KMS-11 (cell line): ENCODE results near the gene SMCP.

Source experiments
- H2AFZ ChIP-seq: fragments of 200-600 bp; sonication (generic); 2 replicates; pipeline ENCODE4 v1.6.1; 2016; ENCODE audit warnings: antibody characterized with exemption, mixed run types, low read depth
- H3K27ac ChIP-seq: fragments of 200-600 bp; sonication (generic); 2 replicates; pipeline ENCODE4 v1.6.1; 2016; ENCODE audit warnings: mild to moderate bottlenecking, mixed run types
- H3K27me3 ChIP-seq: fragments of 200-600 bp; sonication (generic); 2 replicates; pipeline ENCODE4 v1.6.1; 2017; ENCODE audit warnings: mild to moderate bottlenecking, low read depth, mixed run types, moderate library complexity; ENCODE audit not compliant: insufficient read depth
- H3K36me3 ChIP-seq: fragments of 200-600 bp; sonication (generic); 2 replicates; pipeline ENCODE4 v1.6.1; 2017; ENCODE audit warnings: mild to moderate bottlenecking, mixed run types; ENCODE audit not compliant: insufficient read depth
- H3K4me1 ChIP-seq: fragments of 200-600 bp; sonication (generic); 2 replicates; pipeline ENCODE4 v1.6.1; 2016; ENCODE audit warnings: mild to moderate bottlenecking, low read depth, mixed run types; ENCODE audit not compliant: poor library complexity, severe bottlenecking
- H3K4me2 ChIP-seq: fragments of 200-600 bp; sonication (generic); 2 replicates; pipeline ENCODE4 v1.7.0; 2016; ENCODE audit warnings: mild to moderate bottlenecking, mixed run types
- H3K4me3 ChIP-seq: fragments of 200-600 bp; sonication (generic); IDR thresholded peaks from 2 replicates; pipeline ENCODE4 v1.6.1; 2017; ENCODE audit warnings: low read depth, low read length, mixed read lengths; ENCODE audit not compliant: insufficient read depth
- H3K79me2 ChIP-seq: fragments of 200-600 bp; sonication (generic); 2 replicates; pipeline ENCODE4 v1.6.1; 2016; ENCODE audit warnings: low read depth, mixed run types; ENCODE audit not compliant: insufficient read depth
- H3K9ac ChIP-seq: fragments of 200-600 bp; sonication (generic); 2 replicates; pipeline ENCODE4 v1.6.1; 2016; ENCODE audit warnings: mild to moderate bottlenecking, mixed run types
- H4K20me1 ChIP-seq: fragments of 200-600 bp; sonication (generic); 2 replicates; pipeline ENCODE4 v1.6.1; 2016; ENCODE audit warnings: mild to moderate bottlenecking, mixed run types; ENCODE audit not compliant: insufficient read depth
- TF ChIP-seq, protein P1 (sequence below): fragments of 200-600 bp; sonication (generic); conservative IDR thresholded peaks from 2 replicates; pipeline ENCODE4 v1.6.1; 2017; ENCODE audit warnings: low read depth, mild to moderate bottlenecking, antibody characterized with exemption, low read length, moderate library complexity, mixed read lengths

The SMCP gene

DNA sequence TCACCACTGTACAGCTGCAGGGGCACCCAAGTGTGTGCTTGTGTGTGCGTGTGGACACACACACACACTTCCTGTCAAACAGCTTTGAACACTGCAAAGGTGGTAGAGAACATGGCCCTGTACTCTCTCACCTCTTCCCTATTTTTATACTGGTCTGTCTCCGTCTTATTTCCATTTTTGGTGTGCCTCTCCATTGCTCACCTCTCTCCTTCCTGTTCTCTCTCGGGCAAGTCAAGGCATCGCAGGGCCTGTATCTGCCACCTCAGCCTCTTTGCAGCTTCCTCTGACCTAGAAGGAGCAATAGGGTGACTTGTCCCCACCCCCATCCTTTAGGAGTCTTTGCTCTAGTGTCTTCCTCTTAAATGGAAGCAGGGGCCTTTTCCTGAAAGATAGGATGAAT, 2.2 kb downstream of the SMCP start:
- TF ChIP-seq, protein P1, sequence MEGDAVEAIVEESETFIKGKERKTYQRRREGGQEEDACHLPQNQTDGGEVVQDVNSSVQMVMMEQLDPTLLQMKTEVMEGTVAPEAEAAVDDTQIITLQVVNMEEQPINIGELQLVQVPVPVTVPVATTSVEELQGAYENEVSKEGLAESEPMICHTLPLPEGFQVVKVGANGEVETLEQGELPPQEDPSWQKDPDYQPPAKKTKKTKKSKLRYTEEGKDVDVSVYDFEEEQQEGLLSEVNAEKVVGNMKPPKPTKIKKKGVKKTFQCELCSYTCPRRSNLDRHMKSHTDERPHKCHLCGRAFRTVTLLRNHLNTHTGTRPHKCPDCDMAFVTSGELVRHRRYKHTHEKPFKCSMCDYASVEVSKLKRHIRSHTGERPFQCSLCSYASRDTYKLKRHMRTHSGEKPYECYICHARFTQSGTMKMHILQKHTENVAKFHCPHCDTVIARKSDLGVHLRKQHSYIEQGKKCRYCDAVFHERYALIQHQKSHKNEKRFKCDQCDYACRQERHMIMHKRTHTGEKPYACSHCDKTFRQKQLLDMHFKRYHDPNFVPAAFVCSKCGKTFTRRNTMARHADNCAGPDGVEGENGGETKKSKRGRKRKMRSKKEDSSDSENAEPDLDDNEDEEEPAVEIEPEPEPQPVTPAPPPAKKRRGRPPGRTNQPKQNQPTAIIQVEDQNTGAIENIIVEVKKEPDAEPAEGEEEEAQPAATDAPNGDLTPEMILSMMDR, result no peak
- Histone ChIP-seq H4K20me1 (no peaks in the 10 kb centered on the region), H3K36me3 (no peaks in the 10 kb centered on the region), H3K27ac (no peak overlapping the region), H3K4me1 (peaks cover 4% of the 10 kb centered on the region), H2AFZ (no peak overlapping the region), H3K79me2 (no peaks in the 10 kb centered on the region), H3K4me3 (no peak overlapping the region), H3K27me3 (no peaks in the 10 kb centered on the region), H3K4me2 (no peak overlapping the region), H3K9ac (no peak overlapping the region)

DNA sequence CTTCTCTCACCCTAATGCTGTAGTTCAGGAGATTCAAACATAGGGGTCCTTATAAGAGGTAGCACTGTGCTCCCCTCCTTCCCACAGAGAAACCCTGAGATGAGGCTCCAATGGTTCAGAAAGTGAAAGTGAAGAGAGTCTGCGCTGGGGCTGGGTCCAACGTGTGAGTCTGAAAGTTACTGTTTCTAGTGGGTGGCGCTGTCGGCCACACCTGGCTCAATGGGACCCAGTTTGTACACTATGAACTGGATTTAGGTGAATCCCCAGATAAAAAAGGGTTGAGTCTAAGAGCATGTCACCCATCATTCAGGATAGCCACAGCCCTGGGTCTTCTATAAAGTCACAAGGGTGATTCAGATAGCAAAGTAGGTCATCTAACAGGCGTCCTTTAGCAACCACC, 2.8 kb downstream of the SMCP start:
- Histone ChIP-seq H3K4me2 (no peak overlapping the region), H3K27ac (no peak overlapping the region), H3K4me1 (peaks cover 4% of the 10 kb centered on the region), H4K20me1 (no peaks in the 10 kb centered on the region), H3K9ac (no peak overlapping the region), H3K36me3 (no peaks in the 10 kb centered on the region), H3K79me2 (no peaks in the 10 kb centered on the region), H3K27me3 (no peaks in the 10 kb centered on the region), H2AFZ (no peak overlapping the region), H3K4me3 (no peak overlapping the region)
- TF ChIP-seq, protein P1, result no peak

DNA sequence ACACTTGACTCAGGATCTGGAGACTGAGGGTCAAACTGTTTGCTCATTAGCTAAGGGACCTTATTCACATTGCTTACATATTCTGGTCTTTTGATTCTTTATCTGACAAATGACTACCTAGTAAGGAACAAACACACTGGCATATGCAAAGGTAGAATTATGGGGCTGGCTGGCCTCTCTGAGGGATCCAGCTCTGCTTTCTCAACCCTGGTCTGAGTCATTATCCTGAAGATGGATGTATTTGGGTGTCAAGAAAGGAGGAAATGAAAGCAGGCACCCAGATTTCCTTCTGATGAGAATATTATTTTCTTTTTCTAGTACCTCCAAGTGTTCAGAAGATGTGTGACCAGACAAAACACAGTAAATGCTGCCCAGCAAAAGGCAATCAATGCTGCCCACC, 6.0 kb downstream of the SMCP start:
- Histone ChIP-seq H3K4me3 (no peak overlapping the region), H2AFZ (no peak overlapping the region), H4K20me1 (no peaks in the 10 kb centered on the region), H3K4me1 (peaks cover 4% of the 10 kb centered on the region), H3K79me2 (no peaks in the 10 kb centered on the region), H3K4me2 (no peak overlapping the region), H3K27me3 (no peaks in the 10 kb centered on the region), H3K36me3 (no peaks in the 10 kb centered on the region; the same call in 1 of the 2 replicates), H3K27ac (no peak overlapping the region), H3K9ac (no peak overlapping the region)
- TF ChIP-seq, protein P1, result no peak

DNA sequence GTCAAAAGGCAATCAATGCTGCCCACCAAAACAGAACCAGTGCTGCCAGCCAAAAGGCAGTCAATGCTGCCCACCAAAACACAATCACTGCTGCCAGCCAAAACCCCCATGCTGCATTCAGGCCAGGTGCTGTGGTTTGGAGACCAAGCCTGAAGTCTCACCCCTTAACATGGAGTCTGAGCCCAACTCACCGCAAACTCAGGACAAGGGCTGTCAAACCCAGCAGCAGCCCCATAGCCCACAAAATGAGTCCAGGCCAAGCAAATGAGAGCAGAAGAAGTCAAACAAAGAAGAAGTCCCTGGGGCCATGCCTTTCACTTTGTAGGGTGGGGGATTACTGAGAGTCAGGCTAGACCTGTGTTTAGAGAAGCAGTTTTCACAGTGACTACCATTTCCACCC, 6.4 kb downstream of the SMCP start:
- no peak overlapping the region for H3K9ac ChIP-seq
- TF ChIP-seq, protein P1, result no peak
- no peak overlapping the region for H3K4me2 ChIP-seq

More for the DNA sequence above, 6.4 kb downstream of the SMCP start:
- Histone ChIP-seq H3K4me3 (no peak overlapping the region), H4K20me1 (no peaks in the 10 kb centered on the region), H2AFZ (no peak overlapping the region), H3K36me3 (no peaks in the 10 kb centered on the region; the same call in 1 of the 2 replicates), H3K27ac (no peak overlapping the region), H3K4me1 (peaks cover 4% of the 10 kb centered on the region), H3K79me2 (no peaks in the 10 kb centered on the region), H3K27me3 (no peaks in the 10 kb centered on the region)
